HL-60/S4 (cell line): ENCODE measurements around the gene NUDT4B.
"Not testable (repeated sequence)": the region's sequence is repeated elsewhere in the genome, so short reads cannot be mapped to it uniquely, and the experiment has no call there.

Source experiments
- in situ Hi-C: fragments of 300-500 bp; cut with MboI; formaldehyde crosslinking; loops from 2 replicates; pipeline ENCODE4 v1.14.3; 2022; ENCODE audit warnings: low sequenced_read_pairs

Gene NUDT4B

DNA sequence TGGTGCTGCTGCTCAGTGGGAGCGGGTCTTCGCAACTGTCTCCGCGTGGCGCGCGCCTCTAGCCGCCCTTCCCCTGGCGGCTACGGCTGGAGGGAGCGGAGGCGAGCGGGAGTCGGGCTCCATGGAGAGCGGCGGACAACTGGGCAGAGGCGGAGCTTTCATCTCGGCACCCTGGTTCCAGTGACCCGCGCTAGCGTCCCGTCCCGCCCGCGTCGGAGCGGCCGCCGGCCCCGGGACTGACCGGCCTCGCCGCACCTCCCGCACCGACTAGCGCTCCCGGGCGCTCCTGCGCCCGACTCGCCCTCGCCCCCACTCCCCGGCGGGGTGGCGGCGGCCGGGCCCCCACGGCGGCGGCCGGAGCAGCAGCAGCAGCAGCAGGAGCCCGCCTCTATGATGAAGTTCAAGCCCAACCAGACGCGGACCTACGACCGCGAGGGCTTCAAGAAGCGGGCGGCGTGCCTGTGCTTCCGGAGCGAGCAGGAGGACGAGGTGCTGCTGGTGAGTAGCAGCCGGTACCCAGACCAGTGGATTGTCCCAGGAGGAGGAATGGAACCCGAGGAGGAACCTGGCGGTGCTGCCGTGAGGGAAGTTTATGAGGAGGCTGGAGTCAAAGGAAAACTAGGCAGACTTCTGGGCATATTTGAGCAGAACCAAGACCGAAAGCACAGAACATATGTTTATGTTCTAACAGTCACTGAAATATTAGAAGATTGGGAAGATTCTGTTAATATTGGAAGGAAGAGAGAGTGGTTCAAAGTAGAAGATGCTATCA, at the start of gene NUDT4B:
Gene NUDT4B (plus strand): TSS at position 212 of the 772 bp plus-strand sequence. CDS start 179 bp downstream, at position 391.
- in situ Hi-C loops: not testable (repeated sequence)

DNA sequence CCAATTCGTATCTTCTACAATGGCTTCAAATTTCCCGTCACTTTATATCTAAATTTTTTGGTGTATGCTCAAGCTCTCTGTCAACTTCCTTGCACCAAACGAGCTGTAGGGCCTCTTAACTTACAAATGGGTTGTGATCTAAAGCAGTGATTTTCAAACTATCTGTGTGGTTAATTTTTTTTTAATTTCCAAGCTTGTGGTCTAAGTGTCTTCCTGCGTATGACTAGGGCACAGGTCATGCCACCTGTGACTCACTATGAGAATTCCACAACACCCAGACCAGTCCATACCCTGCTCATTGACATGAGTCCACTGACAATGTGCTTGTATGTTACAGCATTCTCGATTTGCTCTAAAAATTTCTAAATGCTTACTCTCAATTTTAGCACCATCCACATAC, 49.2 kb upstream of the NUDT4B start:
- in situ Hi-C loops: not testable (repeated sequence)

GRCh38 chr1:148702242-148702641, 46.3 kb upstream of the NUDT4B start:
- in situ Hi-C loops: not testable (repeated sequence)

- in situ Hi-C loops: not testable (repeated sequence)
Observed at GRCh38 chr1:148703973-148704591, 44.5 kb upstream of the NUDT4B start.

GRCh38 chr1:148705316-148705948, 43.1 kb upstream of the NUDT4B start:
- in situ Hi-C loops: not testable (repeated sequence)

DNA sequence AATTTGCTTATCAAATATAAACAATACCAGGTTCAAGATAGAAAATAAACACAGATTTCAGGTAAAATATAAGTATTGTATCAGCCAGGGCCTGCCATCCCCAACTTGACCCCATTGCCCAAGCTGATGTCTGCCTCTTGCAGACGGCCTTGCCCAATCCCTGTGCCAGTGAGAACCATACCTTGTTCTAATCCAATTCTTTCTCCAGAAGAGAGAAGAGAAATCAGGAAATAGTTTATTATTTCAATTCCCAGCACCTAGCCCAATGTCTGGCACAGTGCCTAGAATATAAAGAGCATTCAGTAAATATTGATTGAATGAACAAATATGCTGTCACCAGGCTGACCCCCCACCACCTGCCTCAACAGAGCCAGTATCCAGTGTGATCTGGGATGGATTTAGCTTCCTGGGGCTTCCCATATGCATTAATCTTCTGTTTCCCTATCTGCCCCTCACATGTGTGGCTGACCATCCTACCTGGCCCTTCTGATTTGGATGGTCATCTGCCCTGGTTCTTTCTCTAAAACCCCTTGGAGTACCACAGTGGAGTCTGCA, 39.7 kb upstream of the NUDT4B start:
- in situ Hi-C loops: not testable (repeated sequence)

- in situ Hi-C loops: not testable (repeated sequence)
Observed at GRCh38 chr1:148710772-148711523, 37.6 kb upstream of the NUDT4B start.

DNA sequence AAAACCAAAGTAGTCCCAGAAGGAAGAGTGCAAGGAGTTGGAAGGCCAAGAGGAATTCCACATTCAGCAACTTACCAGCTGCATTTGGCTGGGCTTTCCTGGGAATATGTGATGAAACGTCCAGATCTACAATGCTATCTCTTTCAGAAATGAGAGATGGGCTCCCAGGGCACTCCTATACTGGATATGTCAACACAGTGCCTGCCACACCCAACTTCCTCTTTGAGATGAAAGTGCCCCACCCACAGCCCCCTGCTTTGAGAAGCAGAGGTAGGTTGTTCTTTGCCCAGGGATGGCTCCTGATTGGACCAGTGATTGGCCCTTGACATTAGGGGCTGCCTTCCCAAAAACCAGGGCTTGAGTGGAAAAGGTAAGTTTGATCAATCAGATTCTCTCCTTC, 36.2 kb upstream of the NUDT4B start:
- in situ Hi-C loops: not testable (repeated sequence)

DNA sequence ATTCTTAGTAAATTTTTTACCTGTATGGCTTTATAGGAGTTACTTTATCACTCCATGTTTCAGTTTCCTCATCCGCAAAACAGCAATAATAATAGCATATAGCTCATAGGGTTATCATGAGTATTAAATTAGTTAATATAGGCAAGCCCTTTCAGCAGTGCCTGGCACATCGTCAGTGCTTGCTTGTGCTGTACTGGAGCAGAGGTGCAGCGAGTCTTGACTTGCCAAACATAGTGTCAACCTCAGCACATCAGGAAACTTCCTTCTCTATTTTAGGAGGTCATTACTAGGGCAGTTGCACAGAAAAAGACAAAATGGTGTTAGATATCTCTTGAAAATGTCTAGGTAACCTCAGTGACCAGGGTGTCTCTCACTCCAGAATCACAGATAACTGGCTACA, 33.1 kb upstream of the NUDT4B start:
- in situ Hi-C loops: not testable (repeated sequence)

DNA sequence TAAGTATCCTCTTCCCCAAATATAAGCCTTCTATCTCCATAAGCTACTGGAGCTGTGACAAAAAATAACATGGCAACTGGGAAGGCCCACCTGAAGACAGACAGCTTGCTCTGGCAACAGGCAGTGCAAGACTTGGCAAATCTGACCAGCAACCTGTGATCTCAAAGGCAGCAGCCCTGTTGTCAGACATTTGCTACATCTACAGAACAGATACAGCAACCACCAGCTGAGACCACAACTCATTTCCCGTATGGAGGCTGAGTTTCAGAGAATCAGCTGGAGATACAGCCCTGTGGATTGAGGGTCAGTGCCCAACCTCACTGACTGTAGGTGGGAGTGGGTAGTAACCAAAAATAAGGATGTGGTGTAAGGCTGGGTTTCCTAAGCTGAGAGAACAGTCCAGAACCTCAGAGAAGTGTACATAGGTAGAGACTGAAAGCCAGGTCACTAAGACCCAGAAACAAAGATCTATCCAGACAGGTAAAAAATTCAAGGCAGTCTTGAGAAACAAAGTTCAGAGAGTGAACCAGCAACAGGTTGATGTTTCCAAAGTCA, 31.5 kb upstream of the NUDT4B start:
- in situ Hi-C loops: not testable (repeated sequence)

DNA sequence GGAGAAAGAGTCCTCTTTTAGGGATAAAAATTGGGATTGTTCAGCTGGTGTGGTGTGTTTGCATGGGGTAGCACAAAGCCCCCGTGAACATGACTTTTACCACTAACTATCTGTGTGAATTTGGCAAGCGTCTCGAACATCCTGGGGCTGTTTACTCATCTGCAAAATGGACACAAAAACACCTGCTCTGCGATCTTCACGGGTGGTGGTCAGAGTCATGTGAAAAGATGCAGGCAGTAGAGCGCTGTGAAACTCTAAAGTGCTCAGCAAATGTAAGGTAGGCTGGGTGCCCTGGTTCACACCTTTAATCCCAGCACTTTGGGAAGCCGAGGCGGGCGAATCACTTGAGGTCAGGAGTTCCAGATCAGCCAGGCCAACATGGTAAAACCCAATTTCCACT, 27.7 kb upstream of the NUDT4B start:
- in situ Hi-C loops: not testable (repeated sequence)

- in situ Hi-C loops: not testable (repeated sequence)
Observed at GRCh38 chr1:148722758-148723157, 25.8 kb upstream of the NUDT4B start.

- in situ Hi-C loops: not testable (repeated sequence)
Observed at GRCh38 chr1:148723515-148723914, 25.1 kb upstream of the NUDT4B start.

- in situ Hi-C loops: not testable (repeated sequence)
Observed at GRCh38 chr1:148724872-148725271, 23.7 kb upstream of the NUDT4B start.

- in situ Hi-C loops: not testable (repeated sequence)
Observed at GRCh38 chr1:148727862-148728261, 20.7 kb upstream of the NUDT4B start.

DNA sequence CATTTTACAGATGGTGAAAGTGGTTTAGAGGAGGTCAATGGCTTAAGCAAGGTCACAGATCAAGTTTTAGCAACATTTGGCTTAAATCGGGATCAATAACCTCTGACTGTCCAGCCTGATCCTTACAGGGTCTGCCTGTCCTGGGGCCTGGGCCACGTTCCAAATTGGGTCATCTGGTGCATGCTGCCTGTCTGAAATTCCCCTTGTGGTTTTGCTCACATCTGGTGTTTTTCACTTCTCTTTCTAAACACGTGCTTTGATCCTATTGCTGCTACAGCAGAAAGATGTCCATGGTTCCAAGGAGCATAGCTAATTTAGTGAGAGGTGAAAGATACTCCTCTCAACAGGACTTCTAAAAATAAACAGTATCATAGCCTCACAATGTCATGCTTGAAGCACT, 19.4 kb upstream of the NUDT4B start:
- in situ Hi-C loops: not testable (repeated sequence)

- in situ Hi-C loops: not testable (repeated sequence)
Observed at GRCh38 chr1:148729541-148729940, 19.0 kb upstream of the NUDT4B start.

DNA sequence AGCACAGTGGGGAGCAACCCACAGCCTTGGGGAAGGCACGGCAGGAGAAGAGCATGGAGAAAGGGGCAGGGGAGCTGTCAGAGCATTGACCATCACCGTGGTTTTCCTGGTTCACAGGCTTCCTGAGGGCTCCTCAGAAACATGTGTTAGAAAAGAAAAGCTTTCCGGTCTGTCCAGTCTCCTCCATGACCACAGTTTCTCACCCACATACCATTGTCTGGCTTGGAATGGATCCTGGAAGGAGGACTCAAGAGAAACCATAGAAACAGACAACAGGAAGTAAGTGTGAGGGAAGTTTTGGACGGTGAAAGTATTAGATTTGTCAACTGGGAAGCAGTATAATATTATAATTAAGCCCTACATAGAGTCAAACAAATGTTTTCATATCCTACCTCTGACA, 16.3 kb upstream of the NUDT4B start:
- in situ Hi-C loops: not testable (repeated sequence)

DNA sequence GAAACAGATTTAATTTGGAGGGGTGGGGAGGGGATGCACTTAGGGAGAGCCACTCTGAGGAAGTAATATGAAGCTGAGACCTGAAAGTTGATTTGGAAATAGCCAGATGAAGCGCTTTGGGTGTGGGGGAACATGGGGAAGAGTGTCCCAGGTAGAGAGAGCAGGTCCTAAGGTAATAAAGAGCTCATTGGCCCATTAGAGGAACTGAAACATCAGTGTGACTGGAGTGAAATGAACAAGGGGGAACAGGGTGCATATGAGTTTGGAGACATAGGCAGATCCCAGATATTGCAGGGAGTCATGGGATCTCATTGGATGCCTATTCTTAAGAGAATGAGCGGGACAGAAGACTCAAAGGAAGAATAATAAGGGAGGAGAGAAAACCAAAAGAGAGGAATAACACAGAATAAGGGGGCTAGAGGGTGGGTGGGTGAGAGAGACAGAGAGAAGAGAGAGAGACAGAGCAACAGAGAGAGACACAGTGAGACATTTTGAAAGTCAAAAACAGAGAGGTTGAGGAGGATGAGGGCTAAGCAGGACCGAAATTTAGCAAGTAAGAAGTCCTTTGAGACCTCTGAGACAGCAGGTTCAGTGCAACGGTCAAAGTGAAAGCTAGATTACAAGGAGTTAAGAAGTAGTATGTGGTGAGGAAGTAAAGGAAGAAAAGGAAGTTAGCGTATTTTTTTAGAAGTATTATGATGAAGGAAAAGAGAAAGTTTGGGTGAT, 14.8 kb upstream of the NUDT4B start:
- in situ Hi-C loops: not testable (repeated sequence)

DNA sequence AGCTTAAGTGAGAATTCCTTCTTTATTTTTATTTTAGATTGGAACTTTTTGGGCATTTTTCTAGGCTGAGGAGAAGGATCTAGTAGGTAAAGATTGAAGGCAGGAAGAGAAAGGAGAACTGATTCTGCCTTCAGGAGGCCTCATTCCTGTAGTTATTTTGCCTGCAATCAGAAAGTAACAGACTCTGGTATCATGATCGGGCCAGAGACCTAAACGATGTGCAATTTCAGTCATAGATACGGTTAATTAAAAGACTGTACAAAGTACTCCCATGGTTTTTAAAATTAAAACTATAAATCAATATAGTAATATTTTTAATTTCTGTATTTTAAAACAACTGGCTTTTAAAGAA, 14.3 kb upstream of the NUDT4B start:
- in situ Hi-C loops: not testable (repeated sequence)
